Neural progenitor cell (in vitro differentiated cells): ENCODE measurements around the gene MAP3K1.

ENCODE experiments used
- CTCF ChIP-seq: fragments of 200-600 bp; sonication (generic); IDR thresholded peaks from 2 replicates; pipeline ENCODE4 v1.5.1; 2017; ENCODE audit warnings: antibody characterized with exemption, mild to moderate bottlenecking
- EZH2 ChIP-seq: fragments of 200-600 bp; sonication (generic); IDR thresholded peaks from 2 replicates; pipeline ENCODE4 v1.6.1; 2017; ENCODE audit warnings: antibody characterized with exemption, mild to moderate bottlenecking, moderate library complexity

DNA sequence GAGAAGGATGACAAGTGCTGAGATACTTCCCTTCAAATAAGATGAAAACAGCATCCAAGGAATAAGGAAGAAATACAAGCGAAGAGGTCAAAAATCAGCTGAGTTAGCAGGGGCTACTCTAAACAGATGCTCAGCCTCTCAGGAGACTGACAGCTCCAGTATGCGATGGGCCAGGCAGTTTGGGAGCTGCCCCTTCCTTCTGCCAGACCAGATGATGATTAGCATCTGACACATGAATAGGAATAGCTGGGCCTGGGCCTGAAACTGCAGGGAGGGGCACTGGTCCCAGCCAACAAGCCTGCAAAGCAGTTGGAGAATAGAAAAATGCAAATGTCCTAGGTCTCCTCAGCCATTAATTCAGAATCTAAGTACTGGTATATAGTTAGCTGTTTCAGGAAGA lies 13.1 kb upstream of the MAP3K1 start:
- TF ChIP-seq CTCF: no peak
- no peak for TF ChIP-seq EZH2
